Measurements from ENCODE around the gene CNOT6L. TPM values are rescaled to one million over a fixed set of nuclear protein-coding genes. Genes with fewer than 3 reads are reported as not detected.
"Not testable (repeated sequence)": the region's sequence is repeated elsewhere in the genome, so short reads cannot be mapped to it uniquely, and the experiment has no call there.

Gene CNOT6L
- total and polyA plus RNA-seq, 2 of the 13 experiments (the other 11 are each of a cell fraction or from before 2014, with no cell fraction given): 7.9 to 13.5 TPM

GRCh38 chr4:77780762-77781161 lies 38.4 kb downstream of the CNOT6L start:
- in situ Hi-C loops (cut with HindIII; ENCODE audit: extremely low pct_ligation_motif_present, low pct_unique_long_range_greater_than_20kb); H3K36me3 ChIP-seq (replicated peaks in 1 of 2; ENCODE audit: control insufficient read depth in 1 of 2, insufficient read depth in 2 of 2, low read length in 2 of 2); H3K27me3 ChIP-seq (ENCODE audit: control insufficient read depth in 1 of 2, insufficient read depth in 2 of 2, low read length in 2 of 2); intact Hi-C loops (cut with micrococcal nuclease; ENCODE audit: unreplicated experiment); CTCF ChIA-PET (ENCODE audit: low intra/inter-chr PET ratio, low total read pairs); POLR2A ChIA-PET; H3K9ac ChIP-seq (ENCODE audit: insufficient read depth, low read depth, low read length); ATAC-seq; DNase-seq (ENCODE audit: low spot score); H3K4me2 ChIP-seq (ENCODE audit: low read depth, low read length); H2AFZ ChIP-seq (ENCODE audit: low read length); BruUV-seq (replicated peaks); FAIRE-seq; H3K9me3 ChIP-seq (ENCODE audit: low read length); H3K4me3 ChIP-seq (replicated peaks in 1 of 3; ENCODE audit: insufficient read depth in 1 of 3, low read depth in 2 of 3, low read length in 3 of 3); H3K27ac ChIP-seq (ENCODE audit: extremely low read length, insufficient read depth, low read length): not testable (repeated sequence)
- H4K20me1 ChIP-seq (ENCODE audit: insufficient read depth, low read length): peaks cover 20% of the 10 kb centered on the region
- 100% methylated on average over 2 of the region's 2 CpGs for WGBS (ENCODE audit: low lambda C conversion rate)
- peak; percentile 94 for TF ChIP-seq ZNF121 (CRISPR knock-in tag; IDR thresholded peaks at IDR 0.05)
- H3K79me2 ChIP-seq (ENCODE audit: insufficient read depth, low read length): peaks cover 75% of the 10 kb centered on the region
- peaks cover 39% of the 10 kb centered on the region for H3K4me1 ChIP-seq (ENCODE audit: insufficient read depth, low read length)

GRCh38 chr4:77777135-77777807 lies 41.9 kb downstream of the CNOT6L start:
- no peak overlapping the region for H3K27ac ChIP-seq (ENCODE audit: extremely low read length, insufficient read depth, low read length)
- peaks cover 18% of the 10 kb centered on the region for H3K4me1 ChIP-seq (ENCODE audit: insufficient read depth, low read length)
- peaks cover 0 to 6% of the 10 kb centered on the region in 2 experiments; a peak in 1 of 5 replicates for H3K36me3 ChIP-seq (replicated peaks in 1 of 2; ENCODE audit: control insufficient read depth in 1 of 2, insufficient read depth in 2 of 2, low read length in 2 of 2)
- H3K9me3 ChIP-seq (ENCODE audit: low read length): no peaks in the 10 kb centered on the region
- H3K4me2 ChIP-seq (ENCODE audit: low read depth, low read length): no peak overlapping the region
- peaks cover 6% of the 10 kb centered on the region; the same call in 1 of the 2 replicates for H4K20me1 ChIP-seq (ENCODE audit: insufficient read depth, low read length)
- H3K27me3 ChIP-seq (ENCODE audit: control insufficient read depth in 1 of 2, insufficient read depth in 2 of 2, low read length in 2 of 2): no peaks in the 10 kb centered on the region
- H2AFZ ChIP-seq (ENCODE audit: low read length): no peak overlapping the region
- DNase-seq (ENCODE audit: low spot score): no peak
- CTCF ChIA-PET (ENCODE audit: low intra/inter-chr PET ratio, low total read pairs): no interaction called here
- POLR2A ChIA-PET: no interaction called here
- no peak overlapping the region for H3K4me3 ChIP-seq (replicated peaks in 1 of 3; ENCODE audit: insufficient read depth in 1 of 3, low read depth in 2 of 3, low read length in 3 of 3)
- BruUV-seq (replicated peaks): no TSS peak
- FAIRE-seq: no peak
- in situ Hi-C loops (cut with HindIII; ENCODE audit: extremely low pct_ligation_motif_present, low pct_unique_long_range_greater_than_20kb) (no loop called here), intact Hi-C loops (cut with micrococcal nuclease; ENCODE audit: unreplicated experiment) (no loop called here)
- H3K79me2 ChIP-seq (ENCODE audit: insufficient read depth, low read length): peaks cover 50% of the 10 kb centered on the region
- 30% methylated on average over 1 of the region's 1 CpG for WGBS (ENCODE audit: low lambda C conversion rate)
- ATAC-seq: no peak
- H3K9ac ChIP-seq (ENCODE audit: insufficient read depth, low read depth, low read length): no peak overlapping the region
- TF ChIP-seq ZNF407 (CRISPR knock-in tag; IDR thresholded peaks at IDR 0.05; ENCODE audit: not compliant biosample characterization) (no peak), NCOA1 (CRISPR knock-in tag; IDR thresholded peaks at IDR 0.05) (no peak), SP4 (CRISPR knock-in tag; IDR thresholded peaks at IDR 0.05) (no peak), ZNF678 (CRISPR knock-in tag; IDR thresholded peaks at IDR 0.05) (no peak), RARA (CRISPR knock-in tag; IDR thresholded peaks at IDR 0.05) (no peak), EHMT2 (IDR thresholded peaks at IDR 0.05; ENCODE audit: borderline replicate concordance, low read depth, low read length) (no peak), ZIK1 (CRISPR knock-in tag; IDR thresholded peaks at IDR 0.05; ENCODE audit: borderline replicate concordance, low read depth) (no peak), HDAC6 (IDR thresholded peaks at IDR 0.05; ENCODE audit: low read depth, low read length) (no peak), SNAPC2 (CRISPR knock-in tag; IDR thresholded peaks at IDR 0.05) (no peak), ZNF772 (CRISPR knock-in tag; IDR thresholded peaks at IDR 0.05) (no peak)
